ENCODE measurements around the gene NELL1. TPM values are rescaled to one million over a fixed set of nuclear protein-coding genes. Genes with fewer than 3 reads are reported as not detected.

Gene NELL1
- total and polyA plus RNA-seq, 4 donors, result 0.05 to 0.31 (median 0.12) TPM; not detected in 1

DNA sequence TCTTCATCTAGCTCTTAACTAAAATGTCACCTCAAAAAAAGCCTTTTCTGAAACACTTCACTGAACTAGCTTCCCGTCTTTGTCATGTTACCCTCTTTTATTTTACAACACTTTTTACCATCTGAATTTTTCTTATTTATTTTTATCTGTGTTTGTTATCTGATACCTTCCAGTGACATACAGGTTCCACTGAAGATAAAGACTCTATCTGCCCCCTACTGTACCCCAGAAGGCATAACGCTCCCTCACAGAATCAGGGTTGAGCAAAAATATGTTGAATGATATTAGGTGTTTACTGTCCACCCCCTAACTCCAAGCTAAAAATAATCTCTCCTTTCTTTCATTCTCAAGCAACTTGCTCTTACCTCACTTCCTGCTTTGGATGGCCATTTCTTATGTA lies 654.2 kb downstream of the NELL1 start:
- DNase-seq (no peak), ATAC-seq (ENCODE audit: insufficient read depth, low FRiP score) (no peak)
- Histone ChIP-seq H3K9ac (ENCODE audit: insufficient read depth in 1 of 2, low read length in 2 of 2) (no peak overlapping the region), H3K36me3 (ENCODE audit: control insufficient read depth in 4 of 4, insufficient read depth in 4 of 4, low read length in 4 of 4) (no peaks in the 10 kb centered on the region), H3K9me3 (ENCODE audit: control insufficient read depth in 4 of 4, insufficient read depth in 3 of 4, low read length in 3 of 4) (peaks cover 0 to 5% (median 0%) of the 10 kb centered on the region in 4 donors), H3K27ac (ENCODE audit: low read depth in 1 of 2, low read length in 1 of 2) (no peak overlapping the region), H3K4me1 (ENCODE audit: control insufficient read depth in 5 of 5, insufficient read depth in 5 of 5, low read length in 5 of 5) (no peaks in the 10 kb centered on the region), H3K4me3 (no peak overlapping the region), H3K27me3 (ENCODE audit: control insufficient read depth in 3 of 3, insufficient read depth in 3 of 3, low read length in 2 of 3) (no peaks in the 10 kb centered on the region)
- no peak for TF ChIP-seq CTCF (IDR thresholded peaks at IDR 0.05; ENCODE audit: control extremely low read depth, extremely low read depth)
- 87 to 94% methylated on average over 2 of the region's 2 CpGs for WGBS, 2 donors

- H3K4me3 ChIP-seq, result no peak overlapping the region
- ATAC-seq (ENCODE audit: insufficient read depth, low FRiP score), result no peak
- H3K27me3 ChIP-seq (ENCODE audit: control insufficient read depth in 3 of 3, insufficient read depth in 3 of 3, low read length in 2 of 3), result no peaks in the 10 kb centered on the region
- H3K4me1 ChIP-seq (ENCODE audit: control insufficient read depth in 5 of 5, insufficient read depth in 5 of 5, low read length in 5 of 5), result no peaks in the 10 kb centered on the region
- H3K9ac ChIP-seq (ENCODE audit: insufficient read depth in 1 of 2, low read length in 2 of 2), result no peak overlapping the region
- WGBS, 2 donors, result 23 to 35% methylated on average over 2 of the region's 2 CpGs
- H3K27ac ChIP-seq (ENCODE audit: low read depth in 1 of 2, low read length in 1 of 2), result no peak overlapping the region
- H3K9me3 ChIP-seq (ENCODE audit: control insufficient read depth in 4 of 4, insufficient read depth in 3 of 4, low read length in 3 of 4), result no peaks in the 10 kb centered on the region
- no peak for TF ChIP-seq CTCF (IDR thresholded peaks at IDR 0.05; ENCODE audit: control extremely low read depth, extremely low read depth)
- H3K36me3 ChIP-seq (ENCODE audit: control insufficient read depth in 4 of 4, insufficient read depth in 4 of 4, low read length in 4 of 4), result no peaks in the 10 kb centered on the region
- DNase-seq, result no peak
Measured at GRCh38 chr11:21343204-21343603, 673.8 kb downstream of the NELL1 start.

DNA sequence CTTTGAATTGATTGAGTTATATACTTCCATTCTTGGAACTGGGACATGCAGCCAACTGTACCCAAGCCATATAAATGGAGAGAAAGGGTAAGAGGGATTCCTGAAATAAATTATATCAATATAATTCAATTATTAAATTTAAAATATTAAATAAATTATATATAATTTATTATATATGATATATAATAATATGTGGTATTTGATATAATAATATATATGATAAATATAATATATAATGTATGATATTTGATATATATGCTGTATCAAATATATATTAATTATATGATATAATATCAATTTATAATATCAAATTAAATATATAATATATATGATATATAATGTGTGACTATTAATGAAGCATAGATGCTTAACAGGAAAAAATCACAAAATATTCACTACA lies 677.0 kb downstream of the NELL1 start:
- Histone ChIP-seq H3K27me3 (ENCODE audit: control insufficient read depth in 3 of 3, insufficient read depth in 3 of 3, low read length in 2 of 3) (no peaks in the 10 kb centered on the region), H3K4me1 (ENCODE audit: control insufficient read depth in 5 of 5, insufficient read depth in 5 of 5, low read length in 5 of 5) (no peaks in the 10 kb centered on the region), H3K9ac (ENCODE audit: insufficient read depth in 1 of 2, low read length in 2 of 2) (no peak overlapping the region), H3K36me3 (ENCODE audit: control insufficient read depth in 4 of 4, insufficient read depth in 4 of 4, low read length in 4 of 4) (no peaks in the 10 kb centered on the region), H3K9me3 (ENCODE audit: control insufficient read depth in 4 of 4, insufficient read depth in 3 of 4, low read length in 3 of 4) (no peaks in the 10 kb centered on the region), H3K4me3 (no peak overlapping the region), H3K27ac (ENCODE audit: low read depth in 1 of 2, low read length in 1 of 2) (no peak overlapping the region)
- TF ChIP-seq CTCF (IDR thresholded peaks at IDR 0.05; ENCODE audit: control extremely low read depth, extremely low read depth), result no peak
- no peak for DNase-seq
- no peak for ATAC-seq (ENCODE audit: insufficient read depth, low FRiP score)

GRCh38 chr11:21350613-21351012 lies 681.2 kb downstream of the NELL1 start:
- H3K4me1 ChIP-seq (ENCODE audit: control insufficient read depth in 5 of 5, insufficient read depth in 5 of 5, low read length in 5 of 5), result peaks cover 0 to 6% (median 0%) of the 10 kb centered on the region in 5 donors
- H3K27me3 ChIP-seq (ENCODE audit: control insufficient read depth in 3 of 3, insufficient read depth in 3 of 3, low read length in 2 of 3), result no peaks in the 10 kb centered on the region
- no peak overlapping the region for H3K27ac ChIP-seq (ENCODE audit: low read depth in 1 of 2, low read length in 1 of 2)
- TF ChIP-seq CTCF (IDR thresholded peaks at IDR 0.05; ENCODE audit: control extremely low read depth, extremely low read depth), result no peak
- DNase-seq (no peak), ATAC-seq (ENCODE audit: insufficient read depth, low FRiP score) (no peak)
- 86 to 89% methylated on average over 2 of the region's 2 CpGs for WGBS, 2 donors
- H3K9ac ChIP-seq (ENCODE audit: insufficient read depth in 1 of 2, low read length in 2 of 2), result no peak overlapping the region
- no peaks in the 10 kb centered on the region for H3K36me3 ChIP-seq (ENCODE audit: control insufficient read depth in 4 of 4, insufficient read depth in 4 of 4, low read length in 4 of 4)
- no peak overlapping the region for H3K4me3 ChIP-seq
- no peaks in the 10 kb centered on the region for H3K9me3 ChIP-seq (ENCODE audit: control insufficient read depth in 4 of 4, insufficient read depth in 3 of 4, low read length in 3 of 4)
